Activated T-cell treated with anti-CD3 and anti-CD28 coated beads for 4 hours (primary cell): ENCODE data around the gene SELENOT.

ENCODE experiments used
- DNase-seq: peaks from one replicate; pipeline ENCODE4 v3.0.0-alpha.2; 2020

Gene SELENOT

DNA sequence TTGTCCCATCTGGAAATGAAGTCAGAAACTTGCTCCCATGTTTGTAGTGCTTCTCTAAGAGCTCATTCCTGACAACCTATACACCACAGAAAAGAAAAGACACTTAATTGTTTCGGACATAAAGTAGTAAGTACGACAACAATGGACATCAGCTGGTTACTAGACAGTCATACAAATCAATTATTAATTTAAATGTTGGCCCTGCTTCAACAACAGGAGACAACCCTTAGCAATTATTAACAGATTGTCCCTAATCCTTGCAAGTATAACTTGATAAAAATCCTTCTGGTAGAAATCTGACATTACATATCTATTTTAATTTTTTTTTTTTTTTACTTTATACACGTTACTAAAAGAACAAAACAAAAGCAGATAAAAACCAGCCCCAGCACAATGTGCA lies 70.8 kb downstream of the SELENOT start:
- no peak for DNase-seq

DNA sequence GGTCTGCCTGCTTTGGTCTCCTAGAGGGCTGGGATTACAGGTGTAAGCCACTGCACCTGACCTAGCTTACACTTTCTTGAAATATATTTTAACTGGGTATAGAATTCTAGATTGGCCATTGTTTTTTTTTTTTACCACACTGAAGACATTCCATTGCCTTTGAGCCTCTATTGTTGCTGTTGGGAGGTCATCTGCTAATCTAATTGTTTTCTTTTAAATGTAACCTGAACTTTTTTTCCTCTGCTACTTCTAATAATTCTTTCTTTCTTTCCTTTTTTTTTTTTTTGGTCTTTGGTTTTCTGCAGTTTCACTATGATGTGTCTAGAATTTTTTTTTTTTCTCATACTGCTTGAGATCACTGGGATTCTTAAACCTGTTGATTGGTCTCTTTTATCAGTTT lies 72.5 kb downstream of the SELENOT start:
- DNase-seq: no peak
